HG02798 (cell line): ENCODE data around the gene FGGY.

Source experiments
- ATAC-seq: cut with Tn5 transposase; IDR thresholded peaks from one replicate; pipeline ENCODE4 v1.9.1; 2021; ENCODE audit warnings: mild to moderate bottlenecking; ENCODE audit not compliant: unreplicated experiment, poor library complexity

Gene FGGY

GRCh38 chr1:59768792-59769735 is 472.2 kb downstream of the FGGY start:
- no peak for ATAC-seq

GRCh38 chr1:59769736-59770095 is 472.8 kb downstream of the FGGY start:
- no peak for ATAC-seq

GRCh38 chr1:59771361-59771760 is 474.5 kb downstream of the FGGY start:
- ATAC-seq, result no peak

DNA sequence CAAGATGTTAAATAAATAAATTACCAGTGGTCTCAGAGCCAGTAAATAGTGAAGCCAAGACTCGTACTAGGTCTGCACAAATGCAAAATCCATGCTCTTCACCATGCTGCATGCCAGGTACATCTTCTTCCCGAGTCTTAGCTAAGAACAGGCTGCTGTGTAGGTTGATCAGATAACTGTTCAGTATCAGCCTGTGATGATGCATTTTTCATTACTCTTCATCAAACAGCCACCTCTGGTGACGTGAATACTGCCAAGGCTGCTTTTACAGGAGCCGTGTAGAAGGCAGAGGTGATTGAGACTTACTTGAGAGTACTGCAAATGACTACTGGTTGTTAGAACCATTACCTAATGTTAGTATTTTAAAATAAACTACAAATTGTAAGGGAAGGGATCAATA is 478.6 kb downstream of the FGGY start:
- ATAC-seq, result no peak

DNA sequence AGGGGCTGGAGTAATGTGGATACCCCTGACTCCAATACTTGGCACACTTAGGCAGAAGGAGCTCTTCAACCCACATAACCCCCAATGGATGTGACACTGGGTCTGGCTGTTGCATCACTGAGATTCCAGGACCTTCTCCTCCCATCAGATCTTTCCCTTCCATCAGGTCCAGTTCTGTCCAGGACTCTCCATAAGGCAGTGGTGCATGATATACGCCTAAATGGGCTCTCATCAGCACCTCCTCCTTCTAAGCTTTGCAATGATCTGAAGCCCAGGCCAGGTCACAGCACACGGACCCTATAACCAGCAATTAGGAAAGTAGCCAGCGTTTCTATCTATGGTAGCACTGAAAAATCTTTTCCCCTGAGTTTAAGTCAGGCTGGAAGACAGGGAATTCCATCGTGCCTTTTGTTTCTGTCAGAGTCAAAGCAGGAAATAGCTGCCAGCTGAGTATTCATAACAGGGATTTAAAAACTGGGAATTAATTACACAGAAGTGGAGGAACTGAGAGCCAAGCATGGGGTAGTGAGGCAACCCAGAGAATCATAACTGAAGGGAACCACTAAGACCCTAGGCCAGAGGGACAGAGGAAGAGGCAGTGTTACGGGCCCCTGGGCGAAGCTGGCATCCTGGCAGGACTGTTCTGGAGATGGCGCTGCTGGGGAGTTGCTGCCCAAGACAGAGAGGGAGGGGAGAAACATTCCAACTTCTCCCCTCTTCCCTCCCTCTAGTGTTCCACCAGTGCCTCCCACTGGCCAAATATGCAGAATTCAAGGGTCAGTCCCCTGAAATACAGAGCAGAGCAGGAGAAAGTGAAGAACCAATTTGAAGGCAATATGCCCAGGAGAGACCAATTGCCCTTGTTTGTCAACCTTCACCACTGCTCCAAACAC is 480.3 kb downstream of the FGGY start:
- ATAC-seq, result no peak

DNA sequence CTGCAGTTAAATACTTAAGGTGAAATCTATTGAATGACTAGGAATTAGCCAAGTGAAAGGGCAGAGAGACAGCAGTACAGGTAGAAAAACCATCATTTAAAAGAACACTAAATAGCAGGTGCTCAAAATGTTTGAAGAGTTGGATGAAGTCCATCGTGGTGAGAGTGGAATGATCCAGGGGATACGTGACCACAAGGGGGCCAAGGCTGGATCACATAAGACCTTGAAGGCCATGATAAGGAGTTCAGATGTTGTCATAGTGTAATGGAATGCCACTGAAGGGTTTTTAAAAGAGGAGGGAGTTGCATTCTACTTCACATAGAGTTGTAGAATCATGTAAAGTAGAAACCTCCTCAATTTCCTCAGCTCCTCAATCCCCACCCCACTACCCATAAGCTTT is 483.1 kb downstream of the FGGY start:
- ATAC-seq, result no peak

DNA sequence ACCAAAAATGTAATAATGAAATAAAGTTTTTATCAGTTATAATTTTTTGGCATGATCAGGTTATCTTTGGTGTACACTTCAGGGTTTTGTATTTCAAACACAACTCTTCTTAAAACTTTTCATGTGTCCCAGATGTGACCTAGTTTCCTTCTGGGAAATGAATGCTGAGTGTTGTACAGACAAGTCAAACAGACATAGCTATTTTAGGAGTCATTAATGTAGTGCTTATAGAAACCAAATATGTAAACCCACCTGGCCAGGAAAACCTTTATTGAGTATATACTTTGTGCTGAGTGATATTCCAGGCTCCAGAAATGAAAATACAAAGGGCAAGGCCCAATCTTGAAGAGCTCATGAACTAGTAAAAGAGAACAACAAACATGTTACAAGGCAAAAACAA is 491.9 kb downstream of the FGGY start:
- ATAC-seq, result no peak

DNA sequence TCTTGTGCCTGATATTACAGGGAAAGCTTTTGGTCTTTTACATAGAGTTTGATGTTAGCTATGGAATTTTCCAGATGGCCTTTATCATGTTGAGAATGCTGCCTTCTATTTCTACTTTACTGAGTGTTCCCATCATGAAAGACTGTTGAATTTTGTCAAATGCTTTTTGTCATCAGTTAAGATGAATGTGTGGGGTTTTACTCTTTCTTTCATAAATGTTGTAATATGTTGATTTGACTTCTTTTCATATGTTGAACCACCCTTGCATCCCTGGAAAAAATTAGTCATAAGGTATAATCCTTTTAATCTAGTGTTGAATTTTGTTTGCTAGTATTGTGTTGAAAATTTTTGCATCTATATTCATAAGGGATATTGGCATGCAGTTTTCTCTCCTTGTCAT is 501.7 kb downstream of the FGGY start:
- no peak for ATAC-seq

GRCh38 chr1:59803458-59804038 is 506.7 kb downstream of the FGGY start:
- no peak for ATAC-seq

DNA sequence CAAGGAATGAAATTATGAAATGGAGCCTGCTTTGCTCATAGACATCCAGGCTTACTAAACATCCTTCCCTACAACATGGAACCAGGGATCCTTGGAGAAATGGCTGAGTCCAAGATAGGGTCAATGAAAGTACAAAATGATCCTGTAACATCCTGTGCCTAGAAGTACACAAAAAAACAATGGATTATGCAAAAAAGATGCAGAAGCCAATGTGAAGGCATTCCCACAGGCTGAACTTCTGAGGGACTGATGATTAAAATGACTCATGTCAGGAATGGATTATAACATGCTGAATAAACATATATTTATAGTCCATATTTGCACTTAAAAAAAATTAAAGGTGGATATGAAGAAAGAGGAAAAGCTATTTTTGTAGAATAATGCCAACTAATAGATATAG is 507.4 kb downstream of the FGGY start:
- ATAC-seq, result no peak

DNA sequence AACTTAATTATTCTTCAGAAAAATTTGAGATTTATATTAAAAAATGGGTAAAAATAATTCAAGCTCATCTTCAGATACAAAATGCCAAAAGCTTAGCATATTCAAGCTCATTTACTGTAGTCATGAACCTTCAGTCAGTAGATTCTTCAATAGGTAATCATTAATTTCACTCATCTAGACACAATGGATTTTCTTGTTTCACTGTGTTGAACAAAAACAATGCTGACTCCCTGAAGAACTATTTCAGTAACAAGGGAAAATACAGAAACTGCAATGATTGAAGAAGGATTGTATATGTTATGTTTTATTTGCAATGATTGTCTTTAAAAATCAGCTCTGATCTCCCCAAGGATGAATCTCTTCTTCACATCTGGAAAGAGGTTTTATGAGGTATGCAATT is 508.7 kb downstream of the FGGY start:
- ATAC-seq, result no peak
